K562 (cell line): ENCODE data around the gene BMP8B. TPM values are rescaled to one million over a fixed set of nuclear protein-coding genes. Genes with fewer than 3 reads are reported as not detected.

ENCODE experiments used
- ARID1B ChIP-seq: fragments of 450-650 bp; IDR thresholded peaks from 2 replicates; pipeline ENCODE4 v1.6.1; 2016; ENCODE audit warnings: antibody characterized with exemption, mild to moderate bottlenecking, inconsistent platforms
- CHD2 ChIP-seq: IDR thresholded peaks from 2 replicates; pipeline ENCODE4 v1.6.1; 2011; ENCODE audit warnings: low read depth, low read length
- HCFC1 ChIP-seq: IDR thresholded peaks from 2 replicates; pipeline ENCODE4 v1.6.1; 2012; ENCODE audit warnings: low read depth, low read length, improper control_type of control experiment
- MECOM ChIP-seq: fragments of 250-450 bp; sonication (Bioruptor Pico); IDR thresholded peaks from 2 replicates; pipeline ENCODE4 v1.8.0; 2022; ENCODE audit warnings: inconsistent platforms
- POLR2A ChIP-seq: fragments of 450-650 bp; conservative IDR thresholded peaks from 2 replicates; pipeline ENCODE4 v1.6.1; 2016
- SIN3B ChIP-seq: fragments of 450-650 bp; IDR thresholded peaks from 2 replicates; pipeline ENCODE4 v1.6.1; 2017; ENCODE audit warnings: low read depth, mild to moderate bottlenecking, moderate library complexity
- SMAD3 ChIP-seq: fragments of 450-650 bp; formaldehyde crosslinking; conservative IDR thresholded peaks from 2 replicates; pipeline ENCODE4 v1.4.0; 2020; ENCODE audit warnings: mild to moderate bottlenecking
- SOX6 ChIP-seq: fragments of 450-650 bp; IDR thresholded peaks from 2 replicates; pipeline ENCODE4 v1.6.1; 2014; ENCODE audit warnings: mild to moderate bottlenecking
- TBP ChIP-seq: optimal IDR thresholded peaks from 2 replicates; pipeline ENCODE3; 2011; ENCODE audit warnings: low read depth, low read length, improper control_type of control experiment
- TRIM28 ChIP-seq: fragments of 450-650 bp; IDR thresholded peaks from 2 replicates; pipeline ENCODE4 v1.6.1; 2017
- XRCC3 ChIP-seq: fragments of 450-650 bp; IDR thresholded peaks from 2 replicates; pipeline ENCODE4 v1.6.1; 2017; ENCODE audit warnings: mild to moderate bottlenecking, moderate library complexity
- ZKSCAN1 ChIP-seq: fragments of 150-350 bp; IDR thresholded peaks from 2 replicates; pipeline ENCODE4 v1.6.1; 2016; ENCODE audit warnings: low read depth, low read length
- ZNF239 ChIP-seq: fragments of 250-450 bp; sonication (Bioruptor Pico); IDR thresholded peaks from 2 replicates; pipeline ENCODE4 v1.4.0; 2020; ENCODE audit warnings: mild to moderate bottlenecking
- ZNF644 ChIP-seq: fragments of 200-800 bp; sonication (Bioruptor generic); IDR thresholded peaks from 2 replicates; pipeline ENCODE4 v1.6.1; 2016; ENCODE audit warnings: low read depth, missing genetic modification characterization, missing compliant biosample characterization
- ZSCAN32 ChIP-seq: fragments of 450-650 bp; formaldehyde crosslinking; IDR thresholded peaks from 2 replicates; pipeline ENCODE4 v1.4.0; 2020; ENCODE audit warnings: mild to moderate bottlenecking, moderate library complexity
- polyA plus RNA-seq, 8 experiments: library from polyadenylated mRNA; depleted of rRNA in 4 of 8; stranded (reverse) in 5 of 8; unstranded in 3 of 8; fragments of >200 nt; fragmentation: Nextera tagmentation in 2 of 8; fragmentation: Illumina TruSeq in 1 of 8; extraction: Ambion mirVana in 2 of 8; extraction: Trizol in 1 of 8; gene quantifications; 2 replicates each; pipeline versions ENCODE4 v1.2.1 to v1.2.3, GENCODE V29; 2011 to 2014; ENCODE audit warnings: inconsistent platforms in 1 of 8, missing spikeins in 1 of 8
- total RNA-seq, 7 experiments: library from RNA; depleted of rRNA in 6 of 7; stranded (reverse); fragments of >200 nt in 6 of 7; fragmentation: Illumina TruSeq in 2 of 7; extraction: Trizol in 2 of 7; gene quantifications; 2 replicates each; pipeline versions ENCODE4 v1.2.1 to v1.2.3, GENCODE V29; 2011 to 2021; ENCODE audit warnings: low replicate concordance in 1 of 7
- TF ChIP-seq, protein P1 (sequence below): fragments of 450-650 bp; IDR thresholded peaks from 2 replicates; pipeline ENCODE4 v1.6.1; 2016; ENCODE audit warnings: missing biosample characterization, missing genetic modification characterization
- TF ChIP-seq, protein P2 (sequence below): sonication (generic); formaldehyde crosslinking; IDR thresholded peaks from 2 replicates; pipeline ENCODE4 v1.8.0; 2022; ENCODE audit warnings: missing genetic modification reagents, mild to moderate bottlenecking, moderate library complexity, borderline replicate concordance
- TF ChIP-seq, protein P3 (sequence below): fragments of 250-450 bp; sonication (Bioruptor Pico); IDR thresholded peaks from 2 replicates; pipeline ENCODE4 v1.5.0; 2020; ENCODE audit warnings: mild to moderate bottlenecking
- TF ChIP-seq, protein P4 (sequence below): fragments of 250-450 bp; sonication (Bioruptor Pico); IDR thresholded peaks from 2 replicates; pipeline ENCODE4 v1.5.0; 2021

Gene BMP8B
- total and polyA plus RNA-seq, 9 of the 15 experiments (the other 6 are each of a cell fraction or from before 2014, with no cell fraction given): 0.03 to 0.33 (median 0.14) TPM

DNA sequence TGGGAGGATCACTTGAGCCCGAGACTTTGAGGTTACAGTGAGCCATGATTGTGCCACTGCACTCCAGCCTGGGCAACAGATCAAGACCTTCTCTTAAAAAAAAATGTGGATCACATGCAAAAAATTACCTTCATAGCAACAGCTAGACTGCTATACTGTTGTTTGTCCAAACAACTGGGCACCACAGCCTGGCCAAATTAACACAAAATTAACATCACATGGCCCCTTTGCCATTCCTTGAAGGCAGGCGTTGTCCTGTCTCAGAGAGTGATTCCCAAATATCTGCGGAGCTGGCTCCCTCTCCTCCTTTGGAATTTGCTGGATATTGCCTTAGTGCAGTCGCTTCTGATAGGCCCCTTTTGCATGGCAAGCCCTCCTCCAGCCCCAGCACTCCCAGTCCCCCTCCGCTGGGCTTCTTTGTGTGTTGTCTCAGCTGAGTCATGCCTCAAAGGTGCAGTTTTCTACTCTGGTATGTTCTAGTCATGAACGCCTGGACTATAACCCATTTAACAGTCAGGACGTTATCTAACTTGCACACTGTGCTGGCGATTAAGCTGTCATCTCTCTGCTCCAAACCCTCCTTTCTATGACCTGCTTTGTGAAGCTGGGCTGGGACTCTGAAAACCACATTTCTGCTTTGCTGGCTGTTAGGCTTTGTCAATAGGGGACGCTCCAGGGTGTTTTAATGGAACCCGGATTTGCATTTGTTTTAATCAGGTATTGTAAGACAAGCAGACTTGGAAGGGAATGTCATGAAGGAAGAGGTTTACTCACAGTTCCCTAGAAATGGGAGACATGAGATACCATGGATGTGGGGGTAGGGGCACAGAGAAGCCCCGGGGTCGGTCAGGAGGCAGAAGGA is 77.3 kb downstream of the BMP8B start (continued):
- TF ChIP-seq ARID1B: peak; percentile 98
- no peak for TF ChIP-seq SIN3B
- TF ChIP-seq SMAD3 (CRISPR knock-in tag): 0 out of 2 replicates have a peak, but pooled peaks have one; percentile 3
- TF ChIP-seq ZNF239 (CRISPR knock-in tag): peak; percentile 21; the same call in 1 of the 2 replicates
- TF ChIP-seq XRCC3: no peak
- TF ChIP-seq, protein P1, sequence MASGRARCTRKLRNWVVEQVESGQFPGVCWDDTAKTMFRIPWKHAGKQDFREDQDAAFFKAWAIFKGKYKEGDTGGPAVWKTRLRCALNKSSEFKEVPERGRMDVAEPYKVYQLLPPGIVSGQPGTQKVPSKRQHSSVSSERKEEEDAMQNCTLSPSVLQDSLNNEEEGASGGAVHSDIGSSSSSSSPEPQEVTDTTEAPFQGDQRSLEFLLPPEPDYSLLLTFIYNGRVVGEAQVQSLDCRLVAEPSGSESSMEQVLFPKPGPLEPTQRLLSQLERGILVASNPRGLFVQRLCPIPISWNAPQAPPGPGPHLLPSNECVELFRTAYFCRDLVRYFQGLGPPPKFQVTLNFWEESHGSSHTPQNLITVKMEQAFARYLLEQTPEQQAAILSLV (tag): 0 out of 2 replicates have a peak, but pooled peaks have one; percentile 23
- TF ChIP-seq, protein P2, sequence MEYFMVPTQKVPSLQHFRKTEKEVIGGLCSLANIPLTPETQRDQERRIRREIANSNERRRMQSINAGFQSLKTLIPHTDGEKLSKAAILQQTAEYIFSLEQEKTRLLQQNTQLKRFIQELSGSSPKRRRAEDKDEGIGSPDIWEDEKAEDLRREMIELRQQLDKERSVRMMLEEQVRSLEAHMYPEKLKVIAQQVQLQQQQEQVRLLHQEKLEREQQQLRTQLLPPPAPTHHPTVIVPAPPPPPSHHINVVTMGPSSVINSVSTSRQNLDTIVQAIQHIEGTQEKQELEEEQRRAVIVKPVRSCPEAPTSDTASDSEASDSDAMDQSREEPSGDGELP (CRISPR knock-in tag): peak; percentile 90
- TF ChIP-seq CHD2: peak; percentile 53; the same call in 1 of the 2 replicates
- peak; percentile 50 for TF ChIP-seq TBP
- TF ChIP-seq ZSCAN32 (CRISPR knock-in tag): no peak
- TF ChIP-seq ZKSCAN1: peak; percentile 57; the same call in 1 of the 2 replicates
- TF ChIP-seq, protein P3, sequence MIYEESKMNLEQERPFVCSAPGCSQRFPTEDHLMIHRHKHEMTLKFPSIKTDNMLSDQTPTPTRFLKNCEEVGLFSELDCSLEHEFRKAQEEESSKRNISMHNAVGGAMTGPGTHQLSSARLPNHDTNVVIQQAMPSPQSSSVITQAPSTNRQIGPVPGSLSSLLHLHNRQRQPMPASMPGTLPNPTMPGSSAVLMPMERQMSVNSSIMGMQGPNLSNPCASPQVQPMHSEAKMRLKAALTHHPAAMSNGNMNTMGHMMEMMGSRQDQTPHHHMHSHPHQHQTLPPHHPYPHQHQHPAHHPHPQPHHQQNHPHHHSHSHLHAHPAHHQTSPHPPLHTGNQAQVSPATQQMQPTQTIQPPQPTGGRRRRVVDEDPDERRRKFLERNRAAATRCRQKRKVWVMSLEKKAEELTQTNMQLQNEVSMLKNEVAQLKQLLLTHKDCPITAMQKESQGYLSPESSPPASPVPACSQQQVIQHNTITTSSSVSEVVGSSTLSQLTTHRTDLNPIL (CRISPR knock-in tag): no peak
- TF ChIP-seq MECOM (CRISPR knock-in tag): no peak; the same call in 1 of the 2 replicates
- 0 out of 2 replicates have a peak, but pooled peaks have one; percentile 20 for TF ChIP-seq HCFC1
- TF ChIP-seq POLR2A: no peak
- TF ChIP-seq TRIM28: peak; percentile 87
- peak; percentile 50; the same call in 1 of the 2 replicates for TF ChIP-seq ZNF644 (tag)
- TF ChIP-seq, protein P4, sequence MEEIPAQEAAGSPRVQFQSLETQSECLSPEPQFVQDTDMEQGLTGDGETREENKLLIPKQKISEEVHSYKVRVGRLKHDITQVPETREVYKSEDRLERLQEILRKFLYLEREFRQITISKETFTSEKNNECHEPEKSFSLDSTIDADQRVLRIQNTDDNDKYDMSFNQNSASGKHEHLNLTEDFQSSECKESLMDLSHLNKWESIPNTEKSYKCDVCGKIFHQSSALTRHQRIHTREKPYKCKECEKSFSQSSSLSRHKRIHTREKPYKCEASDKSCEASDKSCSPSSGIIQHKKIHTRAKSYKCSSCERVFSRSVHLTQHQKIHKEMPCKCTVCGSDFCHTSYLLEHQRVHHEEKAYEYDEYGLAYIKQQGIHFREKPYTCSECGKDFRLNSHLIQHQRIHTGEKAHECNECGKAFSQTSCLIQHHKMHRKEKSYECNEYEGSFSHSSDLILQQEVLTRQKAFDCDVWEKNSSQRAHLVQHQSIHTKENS: no peak
- TF ChIP-seq SOX6: peak; percentile 92
